ENCODE data around the gene KMT2A. TPM values are rescaled to one million over a fixed set of nuclear protein-coding genes. Genes with fewer than 3 reads are reported as not detected.
"Not testable (repeated sequence)": the region's sequence is repeated elsewhere in the genome, so short reads cannot be mapped to it uniquely, and the experiment has no call there.

The KMT2A gene
- polyA plus RNA-seq, 1 donor from 2014 or later: 16.7 TPM

GRCh38 chr11:118450451-118450850, 14.2 kb downstream of the KMT2A start:
- no peaks in the 10 kb centered on the region for H3K36me3 ChIP-seq (ENCODE audit: insufficient read depth, low read length)
- H3K9ac ChIP-seq (ENCODE audit: low read length): no peak overlapping the region
- no peaks in the 10 kb centered on the region for H3K9me3 ChIP-seq (ENCODE audit: low read length)
- H3K4me3 ChIP-seq (ENCODE audit: low read length): peak overlapping the region; percentile 8
- peak overlapping the region; percentile 28 for H3K4me2 ChIP-seq (ENCODE audit: low read length)
- H3F3A ChIP-seq (ENCODE audit: insufficient read depth, low read length, poor library complexity, severe bottlenecking): no peaks in the 10 kb centered on the region
- peaks cover 15% of the 10 kb centered on the region for H4K20me1 ChIP-seq (ENCODE audit: insufficient read depth)
- H3K9me2 ChIP-seq (ENCODE audit: insufficient read depth, low read length): no peaks in the 10 kb centered on the region
- H3K79me2 ChIP-seq (replicated peaks; ENCODE audit: insufficient read depth, low read length): peaks cover 87% of the 10 kb centered on the region
- H2AFZ ChIP-seq (ENCODE audit: low read depth, low read length): no peak overlapping the region
- peak overlapping the region; percentile 39 for H3K27ac ChIP-seq (ENCODE audit: low read length)
- TF ChIP-seq POLR2AphosphoS5 (IDR thresholded peaks at IDR 0.05): no peak
- TF ChIP-seq RAD21 (conservative IDR thresholded peaks at IDR 0.05): no peak
- TF ChIP-seq TAF1 (IDR thresholded peaks at IDR 0.05; ENCODE audit: low read depth): no peak
- H3K27me3 ChIP-seq (ENCODE audit: insufficient read depth, low read depth, low read length): no peaks in the 10 kb centered on the region

DNA sequence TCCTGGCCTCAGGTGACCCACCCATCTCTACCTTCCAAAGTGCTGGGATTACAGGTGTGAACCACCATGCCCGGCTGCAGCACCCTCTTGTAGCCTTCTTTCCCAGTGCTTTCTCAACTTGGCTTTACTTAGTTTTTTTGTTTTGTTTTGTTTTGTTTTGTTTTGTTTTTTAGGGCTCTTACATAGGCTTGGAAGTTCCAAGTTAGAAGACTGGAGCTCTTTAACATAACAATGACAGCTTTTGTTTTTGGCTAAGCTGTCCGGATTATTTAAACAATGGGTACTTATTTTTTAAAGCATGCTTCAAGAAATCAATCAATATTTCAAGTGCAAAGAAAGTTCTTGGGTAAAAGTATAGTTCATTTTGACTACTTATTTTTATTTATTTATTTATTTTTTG, 25.9 kb downstream of the KMT2A start:
- no peaks in the 10 kb centered on the region for H3K9me3 ChIP-seq (ENCODE audit: low read length)
- H3K4me3 ChIP-seq (ENCODE audit: low read length): no peak overlapping the region
- no peaks in the 10 kb centered on the region for H3K27me3 ChIP-seq (ENCODE audit: insufficient read depth, low read depth, low read length)
- TF ChIP-seq, protein P1, sequence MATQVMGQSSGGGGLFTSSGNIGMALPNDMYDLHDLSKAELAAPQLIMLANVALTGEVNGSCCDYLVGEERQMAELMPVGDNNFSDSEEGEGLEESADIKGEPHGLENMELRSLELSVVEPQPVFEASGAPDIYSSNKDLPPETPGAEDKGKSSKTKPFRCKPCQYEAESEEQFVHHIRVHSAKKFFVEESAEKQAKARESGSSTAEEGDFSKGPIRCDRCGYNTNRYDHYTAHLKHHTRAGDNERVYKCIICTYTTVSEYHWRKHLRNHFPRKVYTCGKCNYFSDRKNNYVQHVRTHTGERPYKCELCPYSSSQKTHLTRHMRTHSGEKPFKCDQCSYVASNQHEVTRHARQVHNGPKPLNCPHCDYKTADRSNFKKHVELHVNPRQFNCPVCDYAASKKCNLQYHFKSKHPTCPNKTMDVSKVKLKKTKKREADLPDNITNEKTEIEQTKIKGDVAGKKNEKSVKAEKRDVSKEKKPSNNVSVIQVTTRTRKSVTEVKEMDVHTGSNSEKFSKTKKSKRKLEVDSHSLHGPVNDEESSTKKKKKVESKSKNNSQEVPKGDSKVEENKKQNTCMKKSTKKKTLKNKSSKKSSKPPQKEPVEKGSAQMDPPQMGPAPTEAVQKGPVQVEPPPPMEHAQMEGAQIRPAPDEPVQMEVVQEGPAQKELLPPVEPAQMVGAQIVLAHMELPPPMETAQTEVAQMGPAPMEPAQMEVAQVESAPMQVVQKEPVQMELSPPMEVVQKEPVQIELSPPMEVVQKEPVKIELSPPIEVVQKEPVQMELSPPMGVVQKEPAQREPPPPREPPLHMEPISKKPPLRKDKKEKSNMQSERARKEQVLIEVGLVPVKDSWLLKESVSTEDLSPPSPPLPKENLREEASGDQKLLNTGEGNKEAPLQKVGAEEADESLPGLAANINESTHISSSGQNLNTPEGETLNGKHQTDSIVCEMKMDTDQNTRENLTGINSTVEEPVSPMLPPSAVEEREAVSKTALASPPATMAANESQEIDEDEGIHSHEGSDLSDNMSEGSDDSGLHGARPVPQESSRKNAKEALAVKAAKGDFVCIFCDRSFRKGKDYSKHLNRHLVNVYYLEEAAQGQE (IDR thresholded peaks at IDR 0.05; ENCODE audit: borderline replicate concordance): no peak
- TF ChIP-seq SMC3 (conservative IDR thresholded peaks at IDR 0.05; ENCODE audit: poor library complexity) (no peak), TAF1 (IDR thresholded peaks at IDR 0.05; ENCODE audit: low read depth) (no peak), EP300 (conservative IDR thresholded peaks at IDR 0.05; ENCODE audit: poor library complexity, severe bottlenecking) (no peak), MXI1 (conservative IDR thresholded peaks at IDR 0.05; ENCODE audit: poor library complexity, severe bottlenecking) (no peak), POLR2AphosphoS5 (IDR thresholded peaks at IDR 0.05) (no peak), EZH2 (IDR thresholded peaks at IDR 0.05; ENCODE audit: borderline replicate concordance, insufficient read depth, low read length, poor library complexity, severe bottlenecking) (no peak), RAD21 (conservative IDR thresholded peaks at IDR 0.05) (no peak)
- TF ChIP-seq, protein P2, sequence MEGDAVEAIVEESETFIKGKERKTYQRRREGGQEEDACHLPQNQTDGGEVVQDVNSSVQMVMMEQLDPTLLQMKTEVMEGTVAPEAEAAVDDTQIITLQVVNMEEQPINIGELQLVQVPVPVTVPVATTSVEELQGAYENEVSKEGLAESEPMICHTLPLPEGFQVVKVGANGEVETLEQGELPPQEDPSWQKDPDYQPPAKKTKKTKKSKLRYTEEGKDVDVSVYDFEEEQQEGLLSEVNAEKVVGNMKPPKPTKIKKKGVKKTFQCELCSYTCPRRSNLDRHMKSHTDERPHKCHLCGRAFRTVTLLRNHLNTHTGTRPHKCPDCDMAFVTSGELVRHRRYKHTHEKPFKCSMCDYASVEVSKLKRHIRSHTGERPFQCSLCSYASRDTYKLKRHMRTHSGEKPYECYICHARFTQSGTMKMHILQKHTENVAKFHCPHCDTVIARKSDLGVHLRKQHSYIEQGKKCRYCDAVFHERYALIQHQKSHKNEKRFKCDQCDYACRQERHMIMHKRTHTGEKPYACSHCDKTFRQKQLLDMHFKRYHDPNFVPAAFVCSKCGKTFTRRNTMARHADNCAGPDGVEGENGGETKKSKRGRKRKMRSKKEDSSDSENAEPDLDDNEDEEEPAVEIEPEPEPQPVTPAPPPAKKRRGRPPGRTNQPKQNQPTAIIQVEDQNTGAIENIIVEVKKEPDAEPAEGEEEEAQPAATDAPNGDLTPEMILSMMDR (IDR thresholded peaks at IDR 0.05; ENCODE audit: poor library complexity, severe bottlenecking): no peak
- H3K9me2 ChIP-seq (ENCODE audit: insufficient read depth, low read length): no peaks in the 10 kb centered on the region
- no peaks in the 10 kb centered on the region for H4K20me1 ChIP-seq (ENCODE audit: insufficient read depth)
- H3K9ac ChIP-seq (ENCODE audit: low read length): no peak overlapping the region
- H3K36me3 ChIP-seq (ENCODE audit: insufficient read depth, low read length): no peaks in the 10 kb centered on the region
- no peak overlapping the region for H2AFZ ChIP-seq (ENCODE audit: low read depth, low read length)
- H3K27ac ChIP-seq (ENCODE audit: low read length): no peak overlapping the region
- H3K79me2 ChIP-seq (replicated peaks; ENCODE audit: insufficient read depth, low read length): peaks cover 64% of the 10 kb centered on the region
- no peak overlapping the region for H3K4me2 ChIP-seq (ENCODE audit: low read length)
- H3F3A ChIP-seq (ENCODE audit: insufficient read depth, low read length, poor library complexity, severe bottlenecking): no peaks in the 10 kb centered on the region

DNA sequence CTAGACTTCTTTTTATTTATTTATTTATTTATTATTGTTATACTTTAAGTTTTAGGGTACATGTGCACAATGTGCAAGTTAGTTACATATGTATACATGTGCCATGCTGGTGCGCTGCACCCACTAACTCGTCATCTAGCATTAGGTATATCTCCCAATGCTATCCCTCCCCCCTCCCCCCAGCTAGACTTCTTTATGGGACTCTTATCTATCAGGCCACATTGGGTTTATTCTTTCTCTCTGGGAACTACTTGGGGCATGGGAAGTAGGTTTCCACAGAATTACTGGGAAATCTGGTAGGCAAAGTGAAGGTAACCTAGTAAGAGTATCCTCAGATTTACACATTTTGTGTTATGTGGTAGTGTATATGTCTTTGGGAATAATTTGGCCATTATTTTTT, 32.7 kb downstream of the KMT2A start:
- peaks cover 50% of the 10 kb centered on the region for H3K79me2 ChIP-seq (replicated peaks; ENCODE audit: insufficient read depth, low read length)
- H3K36me3 ChIP-seq (ENCODE audit: insufficient read depth, low read length): not testable (repeated sequence)

More for the DNA sequence above, 32.7 kb downstream of the KMT2A start:
- not testable (repeated sequence) for H3F3A ChIP-seq (ENCODE audit: insufficient read depth, low read length, poor library complexity, severe bottlenecking); H3K9ac ChIP-seq (ENCODE audit: low read length); H3K9me3 ChIP-seq (ENCODE audit: low read length); H3K27ac ChIP-seq (ENCODE audit: low read length); H3K27me3 ChIP-seq (ENCODE audit: insufficient read depth, low read depth, low read length); H3K4me3 ChIP-seq (ENCODE audit: low read length); H3K9me2 ChIP-seq (ENCODE audit: insufficient read depth, low read length); H4K20me1 ChIP-seq (ENCODE audit: insufficient read depth); H2AFZ ChIP-seq (ENCODE audit: low read depth, low read length); H3K4me2 ChIP-seq (ENCODE audit: low read length)

All from neural cell (in vitro differentiated cells).